Hepatocyte (in vitro differentiated cells): Measurements from ENCODE around the gene UTS2B.

Source experiments
- CTCF ChIP-seq: fragments of 200-600 bp; sonication (generic); IDR thresholded peaks from 2 replicates; pipeline ENCODE4 v1.5.1; 2016; ENCODE audit warnings: antibody characterized with exemption, mild to moderate bottlenecking; ENCODE audit not compliant: poor library complexity
- EZH2 ChIP-seq: fragments of 200-600 bp; sonication (generic); IDR thresholded peaks from 2 replicates; pipeline ENCODE4 v1.6.1; 2016; ENCODE audit warnings: antibody characterized with exemption, mild to moderate bottlenecking, borderline replicate concordance

GRCh38 chr3:191290311-191291025, 39.9 kb downstream of the UTS2B start:
- no peak for TF ChIP-seq CTCF
- no peak for TF ChIP-seq EZH2
